Nephron progenitor cell (in vitro differentiated cells): ENCODE results near the gene CSGALNACT2.
A peak's percentile ranks its signal among the peaks of the same experiment; 100 is the strongest.

Experiments
- DNase-seq: peaks from one replicate; pipeline ENCODE4 v3.0.0; 2021
- H3K27ac Mint-ChIP-seq: 2 replicates; pipeline ENCODE4 v1.8.0; 2021; ENCODE audit warnings: mild to moderate bottlenecking, moderate library complexity, mixed read lengths
- H3K27me3 Mint-ChIP-seq: 2 replicates; pipeline ENCODE4 v1.8.0; 2021; ENCODE audit warnings: mild to moderate bottlenecking, low read depth, mixed read lengths; ENCODE audit not compliant: poor library complexity
- H3K36me3 Mint-ChIP-seq: 2 replicates; pipeline ENCODE4 v1.8.0; 2021; ENCODE audit warnings: low read depth, mixed read lengths
- H3K4me1 Mint-ChIP-seq: 2 replicates; pipeline ENCODE4 v1.8.0; 2021; ENCODE audit warnings: mixed read lengths
- H3K4me3 Mint-ChIP-seq: 2 replicates; pipeline ENCODE4 v1.8.0; 2021; ENCODE audit warnings: mild to moderate bottlenecking, moderate library complexity, mixed read lengths
- H3K9me3 Mint-ChIP-seq: 2 replicates; pipeline ENCODE4 v1.8.0; 2021; ENCODE audit warnings: mild to moderate bottlenecking, moderate library complexity, mixed read lengths
- TF ChIP-seq, protein P1 (sequence below): fragments of 200-600 bp; sonication (generic); IDR thresholded peaks from 2 replicates; pipeline ENCODE4 v1.5.0; 2021; ENCODE audit warnings: antibody characterized with exemption

CSGALNACT2 gene

GRCh38 chr10:43205681-43206390, 67.6 kb downstream of the CSGALNACT2 start:
- TF ChIP-seq, protein P1, sequence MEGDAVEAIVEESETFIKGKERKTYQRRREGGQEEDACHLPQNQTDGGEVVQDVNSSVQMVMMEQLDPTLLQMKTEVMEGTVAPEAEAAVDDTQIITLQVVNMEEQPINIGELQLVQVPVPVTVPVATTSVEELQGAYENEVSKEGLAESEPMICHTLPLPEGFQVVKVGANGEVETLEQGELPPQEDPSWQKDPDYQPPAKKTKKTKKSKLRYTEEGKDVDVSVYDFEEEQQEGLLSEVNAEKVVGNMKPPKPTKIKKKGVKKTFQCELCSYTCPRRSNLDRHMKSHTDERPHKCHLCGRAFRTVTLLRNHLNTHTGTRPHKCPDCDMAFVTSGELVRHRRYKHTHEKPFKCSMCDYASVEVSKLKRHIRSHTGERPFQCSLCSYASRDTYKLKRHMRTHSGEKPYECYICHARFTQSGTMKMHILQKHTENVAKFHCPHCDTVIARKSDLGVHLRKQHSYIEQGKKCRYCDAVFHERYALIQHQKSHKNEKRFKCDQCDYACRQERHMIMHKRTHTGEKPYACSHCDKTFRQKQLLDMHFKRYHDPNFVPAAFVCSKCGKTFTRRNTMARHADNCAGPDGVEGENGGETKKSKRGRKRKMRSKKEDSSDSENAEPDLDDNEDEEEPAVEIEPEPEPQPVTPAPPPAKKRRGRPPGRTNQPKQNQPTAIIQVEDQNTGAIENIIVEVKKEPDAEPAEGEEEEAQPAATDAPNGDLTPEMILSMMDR = no peak

DNA sequence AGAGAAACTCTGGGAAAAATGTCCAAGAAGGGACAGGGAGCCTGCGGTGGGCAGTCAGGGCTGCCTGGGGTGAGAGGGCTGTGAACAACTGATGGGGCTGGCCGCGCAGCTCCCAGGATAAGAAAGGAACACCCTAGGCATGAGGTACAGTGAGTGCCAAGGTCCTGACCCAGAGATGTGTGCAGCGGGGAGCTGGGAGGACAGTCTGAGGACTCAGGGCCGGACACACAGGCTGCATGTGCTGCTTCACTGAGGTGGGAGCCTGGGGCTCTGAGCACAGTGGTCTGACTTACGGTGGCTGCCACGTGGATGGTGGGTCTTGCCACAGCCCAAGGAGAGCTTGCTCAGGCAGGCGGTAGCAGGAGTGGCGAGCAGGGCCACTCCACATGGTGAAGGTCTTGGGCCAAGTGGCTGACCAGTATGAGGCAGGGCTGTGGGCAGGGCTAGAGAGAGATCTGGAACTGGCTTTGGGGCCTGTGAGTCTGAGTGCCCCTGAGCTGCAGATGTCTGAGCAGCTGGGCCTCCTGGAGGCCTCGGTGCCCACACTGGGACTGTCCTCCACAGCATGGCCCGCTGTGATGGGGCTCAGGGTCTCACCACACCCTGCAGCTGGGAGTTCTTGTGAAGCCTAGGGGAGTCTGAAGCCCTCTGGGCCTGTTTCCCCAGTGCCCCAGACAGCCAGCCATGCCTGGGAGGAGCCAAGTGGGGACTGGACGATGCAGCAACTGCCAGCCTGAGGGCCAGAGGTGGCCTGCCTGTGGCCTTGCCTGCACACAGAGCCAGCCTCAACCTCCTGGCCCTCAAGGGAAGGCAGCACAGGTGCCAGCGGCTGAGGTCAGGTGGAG, 68.4 kb downstream of the CSGALNACT2 start:
- TF ChIP-seq, protein P1 = no peak
- Mint-ChIP-seq H3K36me3 (no peaks in the 10 kb centered on the region), H3K4me3 (no peak overlapping the region), H3K27ac (no peak overlapping the region), H3K9me3 (no peaks in the 10 kb centered on the region), H3K27me3 (peaks cover 5% of the 10 kb centered on the region), H3K4me1 (peaks cover 11% of the 10 kb centered on the region)
- peak; percentile 1 for DNase-seq

More at GRCh38 chr10:43205681-43206390, 67.6 kb downstream of the CSGALNACT2 start:
- H3K4me3 Mint-ChIP-seq = no peak overlapping the region
- peaks cover 5% of the 10 kb centered on the region for H3K27me3 Mint-ChIP-seq
- H3K9me3 Mint-ChIP-seq = no peaks in the 10 kb centered on the region
- H3K36me3 Mint-ChIP-seq = no peaks in the 10 kb centered on the region
- no peak overlapping the region for H3K27ac Mint-ChIP-seq
- peaks cover 10% of the 10 kb centered on the region for H3K4me1 Mint-ChIP-seq
- DNase-seq = peak; percentile 1

- peak; percentile 1 for DNase-seq
- Mint-ChIP-seq H3K36me3 (no peaks in the 10 kb centered on the region), H3K4me1 (peaks cover 5% of the 10 kb centered on the region), H3K4me3 (no peak overlapping the region), H3K27me3 (peaks cover 3% of the 10 kb centered on the region), H3K27ac (no peak overlapping the region), H3K9me3 (no peaks in the 10 kb centered on the region)
- TF ChIP-seq, protein P1 = no peak
Observed at GRCh38 chr10:43208147-43209073, 70.2 kb downstream of the CSGALNACT2 start.

GRCh38 chr10:43209074-43209455, 70.8 kb downstream of the CSGALNACT2 start:
- Mint-ChIP-seq H3K9me3 (no peaks in the 10 kb centered on the region), H3K27ac (no peak overlapping the region), H3K4me1 (peaks cover 6% of the 10 kb centered on the region), H3K4me3 (no peak overlapping the region), H3K36me3 (no peaks in the 10 kb centered on the region), H3K27me3 (peaks cover 3% of the 10 kb centered on the region)
- no peak for DNase-seq
- TF ChIP-seq, protein P1 = no peak

GRCh38 chr10:43209651-43210141, 71.5 kb downstream of the CSGALNACT2 start:
- peaks cover 3% of the 10 kb centered on the region for H3K27me3 Mint-ChIP-seq
- peak; percentile 0 for DNase-seq
- H3K9me3 Mint-ChIP-seq = no peaks in the 10 kb centered on the region
- H3K27ac Mint-ChIP-seq = no peak overlapping the region
- peaks cover 10% of the 10 kb centered on the region for H3K4me1 Mint-ChIP-seq
- no peaks in the 10 kb centered on the region for H3K36me3 Mint-ChIP-seq
- TF ChIP-seq, protein P1 = no peak
- no peak overlapping the region for H3K4me3 Mint-ChIP-seq
